ENCODE data around the gene KCNA5. TPM values are rescaled to one million over a fixed set of nuclear protein-coding genes. Genes with fewer than 3 reads are reported as not detected.

Gene KCNA5
- total RNA-seq, 1 experiment from 2014 or later: not detected

DNA sequence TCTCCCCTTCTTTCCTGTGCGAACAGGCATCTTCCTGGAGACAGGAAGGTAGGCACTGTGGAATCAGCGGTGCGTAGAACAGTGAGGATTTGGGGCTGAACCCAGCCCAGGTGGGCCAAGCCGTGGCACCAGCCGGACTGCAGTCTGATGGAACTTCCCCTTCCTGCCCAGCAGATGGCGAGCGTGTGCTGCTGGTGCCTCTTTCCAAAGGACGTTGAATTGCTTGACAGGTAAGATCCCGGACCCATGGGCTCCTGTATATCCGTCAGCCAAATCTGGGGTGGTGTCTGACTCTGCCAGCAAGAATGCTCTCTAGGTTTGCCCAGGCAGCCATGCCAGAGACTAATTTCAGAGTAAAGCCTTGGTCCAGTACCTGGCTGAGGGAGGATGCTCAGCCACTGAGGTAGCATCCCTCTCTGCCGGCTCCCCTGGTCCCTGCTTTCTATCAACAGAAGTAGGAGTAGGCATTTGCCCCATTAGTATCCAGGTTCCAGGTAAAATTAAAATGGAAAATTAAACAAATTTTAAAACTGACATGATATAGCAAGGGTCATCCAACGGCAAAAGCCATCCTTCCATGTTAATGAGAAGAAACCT is 21.1 kb upstream of the KCNA5 start:
- in situ Hi-C loops (cut with HindIII; ENCODE audit: low pct_unique_long_range_greater_than_20kb, low sequenced_read_pairs): loop anchor here (10.0 kb wide), 1 partner anchor 62 kb away; no protein-coding TSS in a partner anchor
- DNase-seq (ENCODE audit: low read depth): peak; percentile 57

GRCh38 chr12:5023842-5024241 is 19.8 kb upstream of the KCNA5 start:
- in situ Hi-C loops (cut with HindIII; ENCODE audit: low pct_unique_long_range_greater_than_20kb, low sequenced_read_pairs): loop anchor here (10.0 kb wide), 1 partner anchor 61 kb away; no protein-coding TSS in a partner anchor
- no peak for DNase-seq (ENCODE audit: low read depth)

DNA sequence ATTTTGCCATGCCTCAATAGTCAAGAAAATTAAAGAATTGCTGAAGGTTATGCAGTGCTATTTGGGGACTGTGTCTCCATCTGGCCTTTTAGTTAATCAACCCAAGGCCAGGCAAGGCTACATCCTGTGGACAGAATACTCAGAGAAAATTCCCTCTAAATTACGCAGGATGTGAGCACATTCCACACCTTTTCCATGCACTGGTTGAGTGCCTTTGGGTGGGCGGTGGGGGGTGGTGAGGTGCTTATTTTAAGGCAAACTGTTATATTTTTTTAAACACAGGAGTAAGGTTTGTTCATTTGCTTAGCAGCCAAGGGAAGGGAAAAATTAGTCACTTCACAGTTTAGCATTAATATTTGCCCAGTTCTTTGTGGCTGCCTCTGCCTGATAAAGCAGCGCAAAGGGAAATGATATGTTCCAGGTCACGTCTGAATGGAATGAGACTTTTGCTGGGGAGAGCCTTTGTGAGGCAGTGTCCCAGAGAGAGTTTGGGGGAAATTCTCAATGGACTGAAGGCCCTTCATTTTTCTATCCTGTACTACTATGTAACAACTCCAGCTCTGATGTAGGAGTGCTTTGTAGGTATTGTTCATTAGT is 17.2 kb upstream of the KCNA5 start:
- peak; percentile 97 for DNase-seq (ENCODE audit: low read depth)
- in situ Hi-C loops (cut with HindIII; ENCODE audit: low pct_unique_long_range_greater_than_20kb, low sequenced_read_pairs): loop anchor here (10.0 kb wide), 1 partner anchor 58 kb away; no protein-coding TSS in a partner anchor

- in situ Hi-C loops (cut with HindIII; ENCODE audit: low pct_unique_long_range_greater_than_20kb, low sequenced_read_pairs): loop anchor here (10.0 kb wide), 1 partner anchor 58 kb away; no protein-coding TSS in a partner anchor
- peak; percentile 9 for DNase-seq (ENCODE audit: low read depth)
Observed at GRCh38 chr12:5027046-5027821, 16.4 kb upstream of the KCNA5 start.

GRCh38 chr12:5030066-5030465 is 13.6 kb upstream of the KCNA5 start:
- no peak for DNase-seq (ENCODE audit: low read depth)
- in situ Hi-C loops (cut with HindIII; ENCODE audit: low pct_unique_long_range_greater_than_20kb, low sequenced_read_pairs): no loop called here

DNA sequence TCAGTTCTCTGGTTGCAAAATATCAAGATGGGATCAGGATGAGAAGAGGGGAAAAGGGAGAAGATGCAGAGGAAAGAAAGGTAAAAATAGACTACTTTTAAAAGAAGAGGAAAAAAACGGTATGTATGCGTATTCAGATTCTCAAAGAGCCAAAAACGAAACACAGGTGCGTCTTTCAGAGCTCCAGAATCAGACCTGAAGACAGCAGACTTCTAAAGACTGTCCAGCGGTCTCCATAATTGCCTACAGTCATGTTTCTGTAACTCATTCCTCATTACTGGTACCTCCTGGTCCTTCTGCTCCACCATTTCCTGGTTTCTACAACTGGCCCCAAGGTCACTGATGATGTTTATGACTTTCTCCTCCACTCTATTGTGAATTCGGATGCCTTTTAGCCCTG is 12.4 kb upstream of the KCNA5 start:
- in situ Hi-C loops (cut with HindIII; ENCODE audit: low pct_unique_long_range_greater_than_20kb, low sequenced_read_pairs): no loop called here
- no peak for DNase-seq (ENCODE audit: low read depth)

- in situ Hi-C loops (cut with HindIII; ENCODE audit: low pct_unique_long_range_greater_than_20kb, low sequenced_read_pairs): no loop called here
- no peak for DNase-seq (ENCODE audit: low read depth)
Observed at GRCh38 chr12:5031958-5032357, 11.7 kb upstream of the KCNA5 start.

DNA sequence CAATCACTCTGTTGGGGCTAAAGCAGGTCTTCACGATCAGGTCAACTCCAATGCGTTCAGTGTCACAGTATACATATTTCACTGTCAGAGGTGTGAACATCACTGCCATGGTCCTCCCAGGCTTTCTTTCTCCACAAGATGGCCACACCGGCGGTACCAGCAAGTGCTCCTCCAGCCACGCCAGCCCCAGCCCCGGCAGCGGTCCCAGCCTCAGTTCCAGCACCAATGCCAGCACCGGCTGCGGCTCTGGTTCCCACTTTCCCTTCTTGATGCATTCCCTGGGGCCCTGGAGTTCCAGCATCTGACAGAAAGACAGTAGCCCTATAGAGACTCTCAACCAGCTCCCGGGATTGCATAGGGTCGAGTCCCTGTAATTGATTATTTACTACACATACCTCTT is 10.9 kb upstream of the KCNA5 start:
- no peak for DNase-seq (ENCODE audit: low read depth)
- in situ Hi-C loops (cut with HindIII; ENCODE audit: low pct_unique_long_range_greater_than_20kb, low sequenced_read_pairs): no loop called here

GRCh38 chr12:5033883-5034282 is 9.8 kb upstream of the KCNA5 start:
- DNase-seq (ENCODE audit: low read depth): no peak
- in situ Hi-C loops (cut with HindIII; ENCODE audit: low pct_unique_long_range_greater_than_20kb, low sequenced_read_pairs): no loop called here

- in situ Hi-C loops (cut with HindIII; ENCODE audit: low pct_unique_long_range_greater_than_20kb, low sequenced_read_pairs): no loop called here
- no peak for DNase-seq (ENCODE audit: low read depth)
Observed at GRCh38 chr12:5034603-5035002, 9.1 kb upstream of the KCNA5 start.

DNA sequence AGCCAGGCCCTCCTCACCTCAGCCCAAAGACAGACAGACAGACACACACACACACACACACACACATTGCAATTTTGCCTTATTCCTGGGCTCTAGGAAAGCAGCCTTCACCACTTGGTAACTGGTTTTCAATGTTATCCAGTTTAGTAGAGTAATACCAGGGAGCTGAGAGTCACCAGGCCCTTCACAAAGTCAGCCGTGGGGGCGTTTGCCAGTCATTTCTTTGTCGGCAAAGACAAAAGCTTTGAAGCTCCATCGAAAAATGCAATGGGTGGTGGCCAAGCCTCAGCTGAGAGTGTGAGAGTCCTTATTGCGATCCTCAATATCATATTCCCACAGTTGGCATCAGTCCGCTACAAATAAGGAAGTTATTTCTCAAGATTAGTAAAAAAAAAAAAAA is 8.1 kb upstream of the KCNA5 start:
- in situ Hi-C loops (cut with HindIII; ENCODE audit: low pct_unique_long_range_greater_than_20kb, low sequenced_read_pairs): no loop called here
- no peak for DNase-seq (ENCODE audit: low read depth)

- in situ Hi-C loops (cut with HindIII; ENCODE audit: low pct_unique_long_range_greater_than_20kb, low sequenced_read_pairs): no loop called here
- no peak for DNase-seq (ENCODE audit: low read depth)
Observed at GRCh38 chr12:5036031-5036430, 7.6 kb upstream of the KCNA5 start.

GRCh38 chr12:5037795-5038357 is 5.8 kb upstream of the KCNA5 start:
- no peak for DNase-seq (ENCODE audit: low read depth)

DNA sequence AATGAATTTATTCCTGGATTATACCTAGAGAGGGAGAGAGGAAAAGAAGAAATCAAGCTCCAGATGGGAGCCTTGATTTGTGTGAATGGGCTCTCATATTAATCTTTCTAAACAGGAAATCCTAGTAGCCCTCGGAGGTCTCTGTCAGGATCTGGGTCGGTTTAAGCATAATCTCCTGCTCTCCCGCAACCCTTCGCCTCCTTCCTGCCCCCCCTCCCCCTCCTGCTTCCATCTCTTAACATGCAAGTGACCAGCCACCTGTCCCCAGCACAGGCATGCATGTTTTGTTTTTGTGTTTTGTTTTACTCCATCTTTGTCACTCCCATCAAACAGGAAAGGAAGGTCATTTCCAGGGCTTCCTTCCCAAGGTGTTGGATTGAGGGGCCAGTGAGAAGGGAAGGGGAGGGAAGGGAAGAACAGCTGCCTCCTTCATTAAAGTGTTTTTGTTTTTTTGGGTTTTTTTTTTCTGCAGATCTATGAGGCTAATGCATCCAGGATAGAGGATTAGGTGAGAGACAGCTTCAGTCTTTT is 4.8 kb upstream of the KCNA5 start:
- in situ Hi-C loops (cut with HindIII; ENCODE audit: low pct_unique_long_range_greater_than_20kb, low sequenced_read_pairs): no loop called here
- no peak for DNase-seq (ENCODE audit: low read depth)

More at GRCh38 chr12:5037795-5038357, 5.8 kb upstream of the KCNA5 start:
- in situ Hi-C loops (cut with HindIII; ENCODE audit: low pct_unique_long_range_greater_than_20kb, low sequenced_read_pairs): no loop called here

GRCh38 chr12:5039815-5040214 is 3.9 kb upstream of the KCNA5 start:
- no peak for DNase-seq (ENCODE audit: low read depth)
- in situ Hi-C loops (cut with HindIII; ENCODE audit: low pct_unique_long_range_greater_than_20kb, low sequenced_read_pairs): no loop called here

GRCh38 chr12:5040368-5040767 is 3.3 kb upstream of the KCNA5 start:
- in situ Hi-C loops (cut with HindIII; ENCODE audit: low pct_unique_long_range_greater_than_20kb, low sequenced_read_pairs): no loop called here
- DNase-seq (ENCODE audit: low read depth): no peak

DNA sequence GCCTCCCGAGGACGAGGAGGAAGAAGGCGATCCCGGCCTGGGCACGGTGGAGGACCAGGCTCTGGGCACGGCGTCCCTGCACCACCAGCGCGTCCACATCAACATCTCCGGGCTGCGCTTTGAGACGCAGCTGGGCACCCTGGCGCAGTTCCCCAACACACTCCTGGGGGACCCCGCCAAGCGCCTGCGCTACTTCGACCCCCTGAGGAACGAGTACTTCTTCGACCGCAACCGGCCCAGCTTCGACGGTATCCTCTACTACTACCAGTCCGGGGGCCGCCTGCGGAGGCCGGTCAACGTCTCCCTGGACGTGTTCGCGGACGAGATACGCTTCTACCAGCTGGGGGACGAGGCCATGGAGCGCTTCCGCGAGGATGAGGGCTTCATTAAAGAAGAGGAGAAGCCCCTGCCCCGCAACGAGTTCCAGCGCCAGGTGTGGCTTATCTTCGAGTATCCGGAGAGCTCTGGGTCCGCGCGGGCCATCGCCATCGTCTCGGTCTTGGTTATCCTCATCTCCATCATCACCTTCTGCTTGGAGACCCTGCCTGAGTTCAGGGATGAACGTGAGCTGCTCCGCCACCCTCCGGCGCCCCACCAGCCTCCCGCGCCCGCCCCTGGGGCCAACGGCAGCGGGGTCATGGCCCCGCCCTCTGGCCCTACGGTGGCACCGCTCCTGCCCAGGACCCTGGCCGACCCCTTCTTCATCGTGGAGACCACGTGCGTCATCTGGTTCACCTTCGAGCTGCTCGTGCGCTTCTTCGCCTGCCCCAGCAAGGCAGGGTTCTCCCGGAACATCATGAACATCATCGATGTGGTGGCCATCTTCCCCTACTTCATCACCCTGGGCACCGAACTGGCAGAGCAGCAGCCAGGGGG is 979 bp downstream of the KCNA5 start:
- in situ Hi-C loops (cut with HindIII; ENCODE audit: low pct_unique_long_range_greater_than_20kb, low sequenced_read_pairs): no loop called here
- no peak for DNase-seq (ENCODE audit: low read depth)

DNA sequence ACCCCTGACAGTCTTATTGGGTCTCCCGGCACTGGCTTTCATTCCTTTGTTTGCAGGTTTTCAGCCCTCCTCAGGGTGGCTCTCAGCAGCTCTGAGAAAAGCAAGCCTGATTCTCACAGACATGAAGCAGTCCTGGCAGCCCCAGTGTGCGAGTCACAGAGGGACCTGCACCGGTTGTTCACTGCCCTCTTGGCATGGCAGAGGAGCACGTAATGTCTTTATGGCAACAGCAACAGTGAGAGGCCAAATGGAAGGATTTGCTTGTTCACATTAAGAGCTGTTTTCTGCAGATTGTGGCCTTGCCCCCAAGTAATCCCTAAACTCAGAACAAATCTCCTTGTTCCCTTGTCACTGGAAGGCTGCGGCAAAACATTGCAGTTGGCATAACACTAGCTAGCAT is 3.4 kb downstream of the KCNA5 start:
- no peak for DNase-seq (ENCODE audit: low read depth)
- in situ Hi-C loops (cut with HindIII; ENCODE audit: low pct_unique_long_range_greater_than_20kb, low sequenced_read_pairs): no loop called here
